NCI-H1694 (cell line): ENCODE results near the gene IGSF9B.

ENCODE experiments used
- DNase-seq: peaks from one replicate; lab custom pipeline; 2025; lab: John Stamatoyannopoulos, UW

IGSF9B gene

DNA sequence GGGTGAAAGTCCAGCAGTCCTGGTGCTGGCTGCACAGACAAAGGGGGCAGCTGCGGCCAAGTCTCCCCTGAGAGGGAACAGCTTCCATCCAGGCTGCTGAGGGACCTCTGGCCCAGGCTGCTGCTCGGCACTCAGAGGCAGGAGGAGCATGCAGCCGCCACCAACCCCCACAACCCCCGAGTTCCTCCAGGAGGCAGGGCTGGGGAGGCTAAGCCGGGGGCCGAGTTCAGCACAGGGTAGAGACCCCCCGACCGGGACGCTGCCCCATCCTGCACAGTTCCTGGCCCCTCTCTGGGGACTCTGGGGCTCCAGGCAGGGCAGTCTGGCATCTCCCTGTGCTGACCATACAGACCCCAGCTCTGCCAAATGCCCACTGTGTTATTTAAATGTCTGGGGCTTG lies 20.2 kb downstream of the IGSF9B start:
- no peak for DNase-seq

DNA sequence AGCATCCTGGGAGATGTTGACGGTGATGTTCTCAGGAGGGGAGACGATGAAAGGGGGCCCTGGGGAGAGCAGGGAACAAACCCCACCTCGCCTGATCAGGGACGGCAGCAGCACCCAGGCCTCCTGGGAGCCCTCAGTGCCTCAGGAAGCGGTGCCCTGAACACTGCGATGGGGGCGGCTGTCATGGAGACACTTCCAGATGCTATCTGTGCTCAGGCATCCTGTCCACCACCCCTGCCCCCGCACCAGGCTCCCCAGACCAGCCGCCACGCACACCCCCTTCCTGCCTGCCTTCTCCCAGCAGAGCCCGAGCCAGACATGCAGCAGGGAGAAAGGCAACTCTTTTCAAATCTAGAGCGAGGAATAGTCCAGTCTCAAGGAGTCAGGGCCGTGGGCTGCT lies 20.6 kb downstream of the IGSF9B start:
- DNase-seq, result no peak

DNA sequence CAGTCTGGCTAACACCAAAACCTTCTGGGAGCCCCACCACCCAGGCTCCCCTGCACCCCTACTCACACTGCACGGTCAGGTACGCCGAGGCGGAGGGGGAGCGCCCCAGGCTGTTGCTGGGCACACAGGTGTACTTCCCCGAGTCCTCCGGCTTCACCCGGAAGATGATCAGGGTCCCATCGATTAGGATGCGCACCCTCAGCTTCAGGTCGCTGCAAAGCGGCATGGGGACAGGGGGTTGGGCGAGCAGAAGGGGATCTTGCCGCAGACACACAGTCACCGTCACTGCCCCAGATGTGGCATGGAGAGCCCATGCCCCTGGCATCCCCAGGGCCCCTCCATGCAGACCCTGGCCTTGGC lies 21.2 kb downstream of the IGSF9B start:
- DNase-seq, result no peak

DNA sequence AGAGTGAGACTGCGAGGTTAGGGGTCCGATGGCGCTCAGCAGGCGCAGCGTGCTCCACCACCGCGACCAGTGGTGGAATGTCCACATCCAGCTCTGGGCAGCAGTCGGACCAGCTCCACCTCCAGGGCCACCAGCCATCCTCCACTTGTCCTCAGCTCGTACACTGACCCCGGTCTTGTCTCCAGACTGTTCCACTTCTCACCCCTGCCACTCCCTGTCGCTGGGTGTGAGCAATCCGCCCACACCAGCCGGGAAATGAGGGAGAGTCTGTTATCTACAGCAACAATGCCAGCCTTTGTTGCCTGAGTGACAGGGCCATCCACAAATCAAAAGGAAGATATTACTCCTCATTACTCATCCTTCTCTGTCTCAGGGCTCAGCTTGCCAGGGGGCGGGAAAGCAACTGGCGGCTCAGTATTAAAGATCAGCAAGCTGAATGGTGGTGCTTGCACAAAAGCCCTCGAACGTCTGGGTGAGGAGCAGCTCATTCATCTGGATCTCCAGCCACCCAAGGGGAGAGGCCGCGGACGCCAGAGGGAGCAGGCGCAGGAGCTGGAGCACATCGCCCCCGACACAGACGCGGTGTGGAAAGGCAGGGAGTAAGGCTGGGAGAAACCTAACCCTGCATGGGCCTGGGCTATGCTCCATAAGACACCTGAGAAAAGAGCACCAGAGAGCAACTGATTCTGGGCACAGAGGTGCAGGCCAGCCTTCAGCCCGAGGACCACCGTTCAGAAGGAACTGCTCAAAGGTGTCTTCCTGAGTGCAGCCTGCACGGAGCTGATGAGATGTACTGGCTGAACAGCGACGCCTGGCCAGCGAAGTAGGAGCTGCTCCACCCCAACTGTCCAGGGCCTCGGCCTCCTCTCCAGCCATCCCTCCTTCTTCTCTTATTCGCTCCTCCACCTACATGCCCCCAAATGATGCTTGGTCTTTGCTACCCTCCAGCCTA lies 21.9 kb downstream of the IGSF9B start:
- DNase-seq, result no peak

DNA sequence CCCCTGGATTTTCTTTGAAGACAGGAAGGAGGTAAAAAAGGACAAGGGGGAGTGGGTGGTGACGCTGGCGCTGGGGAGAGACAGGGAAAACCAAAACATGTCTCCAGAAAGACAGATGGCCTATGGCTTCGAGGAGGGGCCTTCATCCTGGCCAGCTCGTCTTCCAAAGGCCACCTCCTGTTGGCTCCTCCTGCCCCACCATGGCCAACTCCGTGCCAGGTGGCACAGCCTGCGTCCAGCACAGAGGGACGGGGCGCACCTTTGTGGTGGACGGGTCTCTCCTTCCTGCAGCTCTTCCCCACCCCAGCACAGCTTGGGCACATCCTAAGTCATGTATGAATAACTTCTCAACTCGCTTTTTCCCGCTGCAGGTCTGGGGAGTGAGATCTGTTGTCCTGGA lies 22.7 kb downstream of the IGSF9B start:
- no peak for DNase-seq

DNA sequence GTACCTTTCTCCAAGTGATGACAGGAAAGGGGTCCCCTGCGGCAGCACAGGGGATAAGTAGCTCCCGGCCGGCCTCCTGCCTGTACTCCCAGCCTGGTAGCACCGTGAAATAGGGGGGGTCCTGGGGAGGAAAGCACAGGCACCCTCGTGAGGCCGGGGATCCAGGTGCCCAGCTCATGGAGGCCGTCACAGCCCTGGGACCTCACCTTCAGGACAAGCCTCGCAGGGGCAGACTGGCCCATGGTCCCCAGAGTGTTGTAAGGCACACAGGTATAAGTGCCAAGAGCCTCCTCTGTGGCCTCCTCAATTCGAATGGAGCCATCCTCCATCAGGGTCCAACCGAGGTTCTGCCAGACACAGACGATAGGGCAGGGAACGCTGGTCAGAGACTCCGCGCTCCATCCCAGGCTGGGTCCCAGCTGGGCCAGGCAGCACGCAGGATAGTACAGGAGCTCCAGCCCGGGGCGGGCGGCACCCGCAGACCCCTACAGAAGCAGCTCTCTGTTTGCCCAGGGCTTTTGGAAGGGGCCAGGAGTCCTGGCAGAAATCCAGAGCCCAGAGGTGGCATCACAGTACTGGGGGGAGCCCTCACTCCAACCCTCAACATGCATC lies 25.2 kb downstream of the IGSF9B start:
- DNase-seq, result no peak

DNA sequence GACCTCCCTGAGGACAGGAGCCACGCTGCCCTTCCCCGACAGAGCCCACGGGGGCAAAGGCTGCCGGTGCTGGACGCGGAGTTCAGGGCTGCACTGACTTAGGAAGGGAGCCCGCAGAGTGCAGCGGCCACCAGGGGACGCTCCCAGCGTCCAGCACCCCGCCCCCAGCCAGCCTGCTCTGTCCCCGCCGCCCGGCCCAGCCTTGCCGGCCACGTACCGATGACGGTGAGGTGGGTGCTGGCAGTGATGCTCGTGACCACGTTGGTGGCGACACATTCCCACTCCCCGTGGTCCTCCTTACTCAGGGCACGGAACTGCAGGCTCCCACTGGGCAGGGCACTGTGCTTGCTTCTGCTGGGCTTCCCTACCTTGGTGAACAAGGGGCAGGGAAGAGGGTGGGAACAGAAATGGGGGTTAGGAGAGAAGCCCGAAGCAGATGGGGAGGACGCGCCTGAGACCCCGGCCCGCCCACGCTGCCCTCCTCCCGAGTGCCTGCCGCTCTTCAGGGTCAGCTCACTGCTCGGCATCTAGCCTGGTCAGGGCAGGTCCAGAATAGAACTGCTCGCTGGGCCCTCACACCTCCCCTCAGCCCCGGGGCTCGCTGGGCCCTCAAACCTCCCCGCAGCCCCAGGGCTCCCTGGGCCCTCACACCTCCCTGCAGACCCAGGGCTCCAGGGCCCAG lies 25.9 kb downstream of the IGSF9B start:
- DNase-seq, result no peak

DNA sequence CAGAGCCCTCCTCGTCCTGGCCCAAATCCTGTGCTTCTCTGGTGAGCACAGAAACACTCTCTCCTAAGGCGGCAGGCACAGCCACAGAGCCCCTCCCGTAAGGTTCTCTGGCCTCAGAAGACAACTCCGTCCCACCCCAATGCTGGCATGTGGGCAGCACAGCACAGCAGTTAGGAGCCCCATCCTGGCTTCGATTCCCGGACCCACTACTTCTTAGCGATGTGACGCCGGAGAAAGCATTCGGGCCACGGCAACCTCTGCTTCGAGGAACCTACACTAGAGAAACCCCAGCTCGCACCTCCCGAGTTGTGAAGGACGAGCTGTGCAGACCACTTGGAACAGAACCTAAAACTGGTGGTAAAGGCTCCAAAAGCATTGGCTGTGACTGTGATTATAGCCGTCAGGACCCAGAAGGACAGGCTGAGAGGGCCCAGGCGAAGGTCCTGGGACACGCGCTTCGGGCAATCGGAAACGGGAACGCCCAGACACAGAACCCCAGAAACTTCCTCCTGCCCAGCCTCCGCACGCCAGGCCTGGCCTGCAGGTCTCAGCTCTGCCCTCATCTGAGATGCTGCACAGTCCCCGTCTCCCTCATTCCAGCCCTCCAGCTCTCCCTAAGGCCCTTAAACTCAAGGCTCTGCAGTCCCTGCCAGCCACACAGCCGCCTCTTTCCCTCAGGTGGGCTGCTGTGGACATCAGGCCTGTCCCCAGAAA lies 26.6 kb downstream of the IGSF9B start:
- no peak for DNase-seq

DNA sequence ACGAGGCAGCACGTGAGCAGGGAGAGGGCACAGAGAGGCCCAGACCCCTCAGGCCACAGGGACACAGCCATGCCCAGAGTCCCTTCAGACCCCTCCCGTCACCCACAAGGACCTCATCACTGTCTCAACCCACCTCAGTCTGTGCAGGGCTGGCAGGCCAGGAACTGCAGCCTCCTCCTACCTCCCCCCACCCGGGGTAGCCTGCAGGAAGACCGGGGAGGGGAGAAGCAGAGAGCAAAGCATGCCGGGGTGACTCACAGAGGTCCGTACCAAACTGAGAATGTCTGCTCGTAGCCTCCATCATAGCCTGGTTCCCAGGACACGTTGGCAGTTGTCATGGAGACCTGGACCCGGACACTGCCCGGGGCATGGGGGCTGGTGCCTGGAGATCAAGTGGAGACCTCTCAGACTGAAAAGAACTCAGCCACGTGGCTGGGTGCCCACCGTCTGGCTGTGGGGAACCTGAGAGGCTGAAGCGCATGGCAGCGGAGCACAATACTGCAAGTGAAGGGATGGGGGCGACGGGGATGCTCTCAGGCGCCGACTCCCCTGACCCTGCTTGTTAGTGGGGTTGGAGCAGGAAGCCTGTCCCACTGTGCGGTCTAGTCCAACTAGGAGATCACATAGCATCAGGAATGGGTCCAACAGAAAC lies 27.2 kb downstream of the IGSF9B start:
- DNase-seq, result no peak

DNA sequence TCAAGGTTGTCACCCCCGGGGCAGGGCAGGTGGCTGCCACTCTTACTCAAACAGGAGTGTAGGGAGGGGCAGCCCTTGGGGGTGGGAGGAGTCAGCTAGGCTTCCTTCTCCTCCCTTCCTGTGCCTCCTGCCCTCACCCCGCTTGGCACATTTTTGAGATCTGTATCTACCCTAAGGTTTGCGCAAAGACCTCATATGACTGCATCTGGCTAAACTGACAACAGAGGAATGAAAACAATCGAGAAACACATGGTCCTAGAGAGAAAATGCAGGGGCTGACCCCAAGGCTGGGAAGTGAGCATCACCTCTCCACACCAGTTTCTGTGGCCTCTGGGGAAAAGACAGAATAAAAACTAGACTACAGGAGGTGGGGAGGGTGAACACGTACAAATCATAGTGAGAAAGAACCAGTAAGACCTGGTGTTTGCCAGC lies 28.1 kb downstream of the IGSF9B start:
- DNase-seq, result no peak

DNA sequence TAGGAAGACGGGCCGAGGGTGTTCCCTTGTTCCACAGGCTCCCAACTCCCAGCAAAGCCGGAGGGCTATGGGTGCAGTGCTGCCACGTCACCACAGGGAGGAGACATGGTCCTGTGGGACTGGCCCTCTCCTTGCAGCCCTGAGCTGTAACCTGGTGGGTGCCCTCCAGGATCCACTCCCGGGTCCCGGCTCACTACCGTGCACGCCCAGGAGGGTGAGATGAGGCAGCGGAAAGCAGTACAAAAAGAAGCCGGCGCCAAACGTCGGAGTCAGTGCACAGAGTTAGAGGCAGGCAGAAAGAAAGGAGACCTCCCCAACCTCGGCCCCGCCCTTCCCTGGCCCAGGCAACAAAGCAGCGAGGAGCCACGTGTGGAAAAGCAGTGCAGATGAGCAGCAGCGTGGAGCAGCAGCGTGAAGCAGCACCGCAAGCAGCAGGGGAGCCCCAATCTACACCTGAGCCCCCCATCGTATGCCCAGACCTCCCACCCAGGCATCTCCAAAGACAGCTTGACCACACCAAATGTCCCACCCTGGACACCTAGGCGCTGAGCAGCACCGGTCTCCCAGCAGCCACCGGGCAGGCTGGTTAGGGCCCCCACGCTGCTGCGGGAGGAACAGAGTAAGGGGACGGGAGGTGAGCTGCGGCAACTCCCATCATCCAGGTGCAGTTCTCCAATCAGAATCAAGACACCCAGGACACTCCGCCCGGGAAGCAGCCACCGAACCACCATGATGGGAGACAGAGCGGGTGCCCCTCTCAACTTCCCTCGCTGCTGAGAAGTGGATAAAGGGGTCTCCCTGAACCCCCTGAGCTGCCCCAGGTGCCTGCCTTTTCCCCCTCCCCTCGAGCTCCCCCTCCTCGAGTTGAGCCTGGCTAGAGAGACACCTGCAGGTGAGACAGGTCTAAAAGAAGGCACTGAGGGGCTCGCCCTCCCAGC lies 28.8 kb downstream of the IGSF9B start:
- peak; percentile 52 for DNase-seq

DNA sequence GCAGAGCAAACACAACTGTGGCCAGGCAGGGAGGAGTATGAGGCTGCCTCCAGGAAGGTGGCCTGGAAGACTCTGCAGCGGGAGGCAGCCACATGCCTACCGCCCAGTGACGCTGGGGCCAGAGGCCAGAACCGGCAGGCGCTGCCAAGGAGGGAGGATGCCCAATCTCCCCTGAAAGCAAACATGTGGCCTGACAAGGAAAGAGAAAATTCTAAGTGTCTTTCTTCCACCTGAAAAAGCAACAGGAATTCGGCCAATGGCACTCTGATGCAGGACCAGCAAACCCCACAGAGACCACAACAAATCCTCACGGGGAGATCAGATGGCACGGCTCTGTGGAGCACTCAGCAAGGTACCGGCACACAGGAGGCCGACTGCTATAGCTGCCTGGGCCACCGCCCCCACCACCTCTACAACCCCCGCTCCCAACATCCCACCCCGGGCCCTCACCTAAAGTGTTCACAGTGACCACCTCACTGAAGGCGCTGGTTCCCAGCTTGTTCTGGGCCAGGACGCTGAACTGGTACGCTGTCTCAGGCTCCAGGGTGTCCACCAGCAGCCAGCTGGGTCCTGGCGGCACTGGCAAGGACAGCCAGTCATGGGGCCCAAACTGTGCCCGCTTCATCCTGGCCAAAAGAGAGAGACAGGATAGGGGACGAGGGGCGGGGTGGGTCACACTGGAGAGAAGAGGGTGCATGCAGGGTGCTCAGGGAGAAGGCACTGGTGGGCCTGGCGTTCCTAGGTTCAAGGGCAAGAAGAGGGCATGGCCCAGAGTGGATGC lies 30.1 kb downstream of the IGSF9B start:
- DNase-seq, result no peak

DNA sequence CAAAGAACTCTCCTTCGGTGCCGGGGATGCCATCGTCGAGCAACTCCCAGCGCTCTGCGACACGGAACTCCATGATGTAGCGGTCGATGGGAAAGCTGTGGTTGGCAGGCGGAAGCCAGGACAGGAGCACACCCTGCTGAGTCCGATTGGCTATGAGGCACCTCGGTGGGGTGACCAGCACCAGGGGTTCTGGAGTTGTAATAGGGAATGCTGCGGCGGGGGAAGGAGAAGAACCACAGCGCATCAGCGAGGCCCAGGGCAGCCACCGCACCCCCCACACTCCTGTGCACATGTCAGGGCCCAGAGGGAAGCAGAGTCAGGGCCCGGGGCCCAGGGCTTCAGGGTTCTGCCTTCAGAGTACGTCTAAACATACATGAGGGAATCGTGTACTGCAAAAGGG lies 31.0 kb downstream of the IGSF9B start:
- no peak for DNase-seq

DNA sequence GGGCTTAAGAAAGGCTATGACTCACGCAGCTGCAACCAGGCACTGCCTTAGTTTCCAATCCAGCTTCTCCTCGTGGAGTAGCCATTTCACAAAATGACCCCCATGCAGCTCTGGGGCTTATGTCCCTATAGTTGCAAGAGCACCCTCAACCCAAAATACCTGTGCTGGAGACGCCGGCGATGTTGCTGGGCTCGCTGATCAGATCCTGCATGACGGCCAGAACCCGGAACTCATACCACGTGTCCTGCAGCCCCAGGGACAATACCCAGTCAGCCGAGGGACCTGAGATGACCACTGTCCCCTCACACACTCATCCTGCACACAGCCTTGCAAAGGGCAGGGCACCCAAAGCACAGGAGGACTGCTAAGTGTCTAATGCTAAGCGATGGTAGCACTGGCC lies 32.1 kb downstream of the IGSF9B start:
- no peak for DNase-seq

DNA sequence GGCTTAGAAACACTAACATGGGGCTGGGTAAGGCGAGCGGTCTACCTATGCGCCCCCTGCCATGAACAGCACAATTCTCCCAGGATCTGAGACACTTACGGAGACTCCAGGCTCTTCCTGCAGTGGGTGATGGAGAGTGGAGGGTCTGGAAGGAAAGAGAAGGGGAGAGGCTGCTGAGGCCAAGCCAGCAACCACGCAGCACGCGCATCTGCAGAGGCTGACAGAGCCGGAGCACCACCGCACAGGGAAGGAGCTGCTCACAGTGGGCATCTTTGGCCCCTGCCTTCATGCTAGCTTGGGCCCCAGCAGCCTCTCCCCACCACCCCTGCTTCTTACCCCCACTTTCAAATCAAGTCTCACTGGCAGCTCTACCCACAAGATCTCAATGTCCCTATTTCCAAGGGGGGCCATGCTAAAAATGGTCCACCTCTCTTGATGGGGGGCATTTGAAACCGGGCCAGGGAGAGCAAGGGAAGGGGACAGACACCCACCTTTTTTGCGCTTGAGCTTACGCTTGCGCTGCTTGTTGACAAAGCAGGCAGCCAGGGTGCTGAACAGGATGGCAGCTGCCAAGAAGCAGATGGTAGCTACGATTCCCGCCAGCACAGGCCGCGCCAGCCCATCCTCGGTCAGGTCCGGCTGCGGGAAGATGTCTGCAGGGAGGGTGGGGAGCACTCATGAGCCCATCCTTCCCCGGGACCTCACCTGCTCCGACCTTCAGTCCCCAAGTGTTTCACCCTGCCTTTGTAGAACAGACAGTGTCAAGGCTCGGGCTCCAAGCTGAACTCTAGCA lies 34.5 kb downstream of the IGSF9B start:
- peak; percentile 15 for DNase-seq

DNA sequence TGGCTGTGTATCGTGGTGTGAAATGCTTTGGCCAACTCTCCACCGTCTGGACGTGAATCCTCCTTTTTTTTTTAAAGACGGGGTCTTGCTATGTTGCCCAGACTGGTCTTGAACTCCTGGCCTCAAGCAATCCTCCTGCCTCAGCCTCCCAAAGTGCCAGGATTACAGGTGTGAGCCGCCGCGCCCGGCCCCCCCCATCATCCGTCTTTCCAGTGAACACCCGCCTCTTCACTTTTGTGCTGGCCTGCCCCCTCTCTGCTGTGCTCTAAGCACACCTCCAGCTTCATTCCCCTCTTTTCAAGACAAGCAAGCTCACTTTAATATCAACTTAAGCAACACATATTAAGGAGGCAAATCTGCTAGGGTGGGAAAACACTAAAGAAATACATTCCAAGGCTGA lies 35.3 kb downstream of the IGSF9B start:
- no peak for DNase-seq

DNA sequence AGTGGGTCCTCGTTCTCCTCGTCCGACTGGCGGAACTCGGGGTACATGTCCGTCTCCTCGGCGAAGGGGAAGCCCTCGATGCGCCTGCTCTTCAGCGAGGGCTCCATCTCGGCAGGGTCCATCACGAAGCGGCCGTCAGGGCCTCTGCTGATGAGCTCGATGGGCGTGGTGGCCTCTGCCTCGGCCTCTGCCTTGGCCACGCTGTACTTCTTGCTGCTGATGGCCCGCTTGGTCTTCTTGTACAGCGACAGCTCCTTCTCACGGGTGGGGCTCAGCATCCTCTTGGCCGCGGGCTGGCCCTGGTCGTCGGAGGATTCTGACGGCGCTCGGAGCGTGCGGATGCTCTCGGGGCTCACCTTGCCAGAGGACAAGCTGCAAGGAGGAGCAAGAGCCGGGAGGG lies 35.7 kb downstream of the IGSF9B start:
- DNase-seq, result no peak

DNA sequence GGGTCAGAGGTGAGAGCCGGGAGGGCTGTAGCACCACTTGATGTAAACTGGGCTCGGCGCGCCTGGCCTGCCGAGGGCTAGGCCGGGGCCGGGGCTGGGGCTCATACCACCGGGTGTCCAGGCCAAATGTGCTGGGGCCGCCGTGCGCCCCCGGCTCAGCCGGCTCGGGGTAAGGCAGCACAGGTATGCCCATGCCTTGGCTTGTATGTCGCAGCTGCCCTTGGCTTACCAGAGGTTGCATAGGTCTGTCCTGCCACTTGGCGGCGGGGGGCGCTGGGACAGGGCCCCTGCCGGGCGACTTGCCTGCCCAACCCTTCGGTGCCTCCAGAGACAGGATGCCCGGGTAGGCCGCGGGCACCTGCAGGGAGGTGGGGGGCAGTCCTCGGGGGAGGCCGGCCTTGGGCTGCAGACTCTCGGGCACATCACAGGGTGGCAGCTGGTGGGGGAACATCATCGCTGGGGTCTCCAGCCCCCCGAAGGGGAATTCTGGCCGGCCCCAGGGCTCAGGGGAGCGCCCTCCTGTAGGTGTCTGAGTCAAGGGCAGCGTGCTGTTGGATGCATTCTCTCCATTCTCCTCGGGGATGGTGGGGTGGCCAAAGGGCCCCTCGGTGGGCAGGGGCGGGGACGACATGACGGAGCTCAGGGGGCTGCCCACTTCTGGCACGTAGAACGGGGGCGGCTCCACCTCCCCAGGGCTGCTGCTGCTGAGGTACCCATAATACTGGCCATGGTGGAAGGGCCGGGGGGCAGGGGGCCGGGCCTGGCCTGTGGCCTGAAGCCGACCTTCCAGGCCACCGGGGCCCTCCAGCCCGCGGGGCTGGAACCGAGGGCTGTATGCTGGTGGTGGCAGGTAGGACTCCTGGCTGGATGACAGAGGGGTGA lies 36.4 kb downstream of the IGSF9B start:
- no peak for DNase-seq
